Measurements from ENCODE around the gene MBP. TPM values are rescaled to one million over a fixed set of nuclear protein-coding genes. Genes with fewer than 3 reads are reported as not detected.
"Not testable (repeated sequence)": the region's sequence is repeated elsewhere in the genome, so short reads cannot be mapped to it uniquely, and the experiment has no call there.

Gene MBP
- total RNA-seq, 1 experiment from 2014 or later = under 0.01 TPM

DNA sequence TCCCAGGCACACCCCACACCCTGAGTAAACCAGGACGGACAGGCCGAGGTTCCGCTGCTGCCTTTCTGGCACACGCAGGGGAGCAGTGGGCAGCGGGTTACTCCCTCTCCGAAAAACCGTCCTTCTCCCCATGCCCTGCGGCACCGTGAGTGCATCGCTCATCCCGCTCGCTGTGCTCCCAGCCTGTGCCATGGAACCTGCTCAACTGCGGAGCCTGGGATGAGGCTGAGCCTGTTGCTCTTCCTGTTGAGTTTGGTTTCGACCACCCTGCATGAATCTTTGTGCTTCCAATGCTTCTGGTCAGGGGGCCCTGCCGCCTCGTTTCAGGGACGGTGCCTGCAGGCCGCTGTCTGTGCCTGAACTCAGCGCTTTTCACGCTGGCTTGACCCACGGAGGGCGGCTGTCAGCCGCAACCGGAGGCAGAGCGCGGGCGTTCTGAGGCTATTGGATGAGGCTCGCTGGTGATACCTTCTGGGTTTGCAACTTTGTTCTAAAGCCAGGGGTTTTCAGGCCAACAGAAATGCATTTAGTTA is 106.7 kb downstream of the MBP start:
- no peak for DNase-seq (ENCODE audit: low read depth)

GRCh38 chr18:77025123-77025522 is 107.5 kb downstream of the MBP start:
- no peak for DNase-seq (ENCODE audit: low read depth)

- DNase-seq (ENCODE audit: low read depth) = no peak
Measured at GRCh38 chr18:77024476-77024875, 108.1 kb downstream of the MBP start.

DNA sequence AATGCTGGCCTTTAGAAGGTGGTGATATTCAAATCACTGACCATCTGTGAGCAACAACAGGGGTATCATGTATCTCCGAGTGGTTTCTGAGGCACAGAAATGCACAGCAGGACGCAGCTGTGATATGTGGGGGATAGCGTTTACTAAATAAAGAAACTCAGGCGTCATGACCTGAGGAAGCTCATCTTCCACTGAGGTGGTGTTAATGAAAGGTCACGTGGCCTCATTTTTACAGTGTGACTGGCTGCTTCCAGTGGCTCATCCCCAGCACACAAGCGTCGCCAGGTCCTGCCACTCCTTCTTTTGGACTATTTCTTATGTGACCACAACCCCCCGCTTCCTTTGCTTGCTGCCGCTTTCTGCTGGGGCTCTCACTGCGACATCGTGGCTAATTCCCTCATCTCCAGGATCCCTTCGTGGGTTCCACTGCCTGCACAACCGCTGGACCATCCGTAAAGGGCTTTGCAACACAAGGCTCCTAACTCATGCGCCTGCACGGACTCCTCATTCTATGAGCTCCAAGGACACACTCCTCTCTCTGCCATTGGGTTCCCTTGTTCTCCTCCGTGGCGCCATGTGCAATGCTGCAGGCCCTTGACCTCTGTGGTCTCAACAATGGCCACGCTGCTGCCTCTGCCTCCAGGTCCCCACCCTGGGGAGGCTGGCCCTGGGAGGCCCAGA is 109.3 kb downstream of the MBP start:
- DNase-seq (ENCODE audit: low read depth) = peak; percentile 38

- DNase-seq (ENCODE audit: low read depth) = no peak
Measured at GRCh38 chr18:77022556-77022955, 110.0 kb downstream of the MBP start.

- no peak for DNase-seq (ENCODE audit: low read depth)
Measured at GRCh38 chr18:77022116-77022515, 110.5 kb downstream of the MBP start.

GRCh38 chr18:77021478-77021877 is 111.1 kb downstream of the MBP start:
- not testable (repeated sequence) for DNase-seq (ENCODE audit: low read depth)

GRCh38 chr18:77021075-77021474 is 111.5 kb downstream of the MBP start:
- no peak for DNase-seq (ENCODE audit: low read depth)

GRCh38 chr18:77020561-77020960 is 112.0 kb downstream of the MBP start:
- no peak for DNase-seq (ENCODE audit: low read depth)

DNA sequence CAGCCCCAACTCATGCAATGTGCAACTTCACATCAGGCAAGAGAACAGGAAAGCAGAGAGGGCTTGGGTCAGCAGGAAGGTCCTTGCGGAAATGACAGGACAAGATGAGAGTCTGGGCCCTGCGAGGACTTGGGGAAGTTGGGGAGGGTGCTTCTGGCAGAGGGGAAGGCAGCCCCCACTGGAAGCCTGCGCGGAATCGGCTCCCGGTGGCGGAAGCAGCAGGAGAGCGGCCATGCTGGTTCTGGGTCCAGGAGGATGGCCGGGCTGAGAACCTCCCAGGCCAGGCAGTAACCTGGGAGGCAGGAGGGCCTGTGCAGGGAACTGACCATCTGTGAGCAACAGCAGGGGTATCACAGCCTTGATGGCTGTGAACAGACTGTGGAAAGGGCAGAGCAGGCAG is 112.9 kb downstream of the MBP start:
- DNase-seq (ENCODE audit: low read depth) = no peak

DNA sequence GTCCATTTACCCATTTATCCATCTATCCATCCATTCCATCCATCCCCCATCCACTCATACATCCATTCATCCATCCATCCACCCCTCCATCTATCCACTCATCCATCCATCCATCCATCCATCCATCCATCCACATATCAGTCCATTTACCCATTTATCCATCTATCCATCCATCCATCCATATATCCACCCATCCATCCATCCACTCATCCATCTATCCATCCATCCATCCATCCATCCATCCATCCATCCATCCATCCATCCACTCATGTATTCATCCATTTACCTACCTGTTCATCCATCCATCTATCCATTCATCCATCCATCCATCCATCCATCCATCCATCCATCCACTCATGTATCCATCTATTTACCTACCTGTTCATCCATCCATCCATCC is 113.9 kb downstream of the MBP start:
- DNase-seq (ENCODE audit: low read depth) = not testable (repeated sequence)

GRCh38 chr18:77017355-77017754 is 115.2 kb downstream of the MBP start:
- no peak for DNase-seq (ENCODE audit: low read depth)

DNA sequence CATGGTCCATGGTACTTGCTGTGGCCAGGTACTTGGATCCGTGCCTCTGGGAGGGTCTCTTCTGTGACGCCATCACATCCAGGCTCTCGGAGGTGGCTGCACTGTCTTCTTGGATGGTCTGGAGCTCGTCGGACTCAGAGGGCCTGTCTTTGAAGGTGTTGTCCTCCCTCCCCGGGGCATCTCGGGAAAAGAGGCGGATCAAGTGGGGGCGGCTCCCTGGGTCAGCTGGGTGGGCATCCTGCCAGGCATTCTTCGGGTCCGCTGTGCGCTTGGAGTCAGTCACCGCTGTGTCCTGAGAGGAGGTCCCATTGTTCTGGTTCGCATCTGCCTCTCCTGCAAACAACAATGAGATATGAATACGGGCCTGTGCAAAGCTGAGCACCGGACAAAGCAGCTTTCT is 115.6 kb downstream of the MBP start:
- DNase-seq (ENCODE audit: low read depth) = no peak

DNA sequence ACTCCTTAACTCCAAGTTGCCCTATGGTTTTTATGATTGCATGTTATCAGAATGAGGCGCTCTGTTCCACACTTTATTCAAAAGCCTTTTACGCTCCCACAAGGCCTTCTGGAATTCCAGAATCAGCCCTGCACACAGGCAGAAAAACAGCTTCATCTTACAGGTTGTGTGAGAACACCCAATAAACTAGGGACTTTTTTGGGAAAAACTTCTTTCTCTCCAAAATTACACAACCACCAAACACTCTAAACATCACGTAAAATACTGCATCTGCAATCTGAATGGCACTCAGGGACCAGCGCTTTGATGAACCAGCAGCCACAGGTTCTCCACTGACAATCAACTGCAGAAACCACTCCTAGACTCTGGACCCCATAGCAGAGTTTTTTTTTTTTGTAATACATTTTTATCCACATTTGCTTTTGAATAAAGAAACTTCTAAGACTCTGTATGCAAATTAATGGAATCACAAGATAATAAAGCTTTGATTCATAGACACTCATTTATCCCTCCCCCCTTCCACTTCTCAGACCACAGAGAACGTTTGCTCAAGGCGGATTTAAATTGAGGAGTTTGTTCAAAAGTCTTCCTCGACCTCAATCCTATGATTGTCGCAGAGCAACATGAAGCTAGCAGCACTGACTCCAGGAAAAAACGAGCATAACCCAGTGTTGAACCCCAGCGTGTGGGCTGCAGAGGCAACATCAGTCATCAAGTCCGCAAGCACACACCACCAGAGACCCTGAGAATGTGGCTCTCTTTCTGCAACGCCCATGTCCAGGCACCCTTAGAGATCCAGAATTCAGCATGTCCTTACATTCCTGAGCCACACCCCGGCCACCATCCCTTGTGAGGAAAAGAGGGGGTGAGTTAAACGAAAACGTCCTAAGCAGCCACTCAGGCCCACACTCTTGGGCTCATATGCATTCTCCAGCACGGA is 116.5 kb downstream of the MBP start:
- no peak for DNase-seq (ENCODE audit: low read depth)

DNA sequence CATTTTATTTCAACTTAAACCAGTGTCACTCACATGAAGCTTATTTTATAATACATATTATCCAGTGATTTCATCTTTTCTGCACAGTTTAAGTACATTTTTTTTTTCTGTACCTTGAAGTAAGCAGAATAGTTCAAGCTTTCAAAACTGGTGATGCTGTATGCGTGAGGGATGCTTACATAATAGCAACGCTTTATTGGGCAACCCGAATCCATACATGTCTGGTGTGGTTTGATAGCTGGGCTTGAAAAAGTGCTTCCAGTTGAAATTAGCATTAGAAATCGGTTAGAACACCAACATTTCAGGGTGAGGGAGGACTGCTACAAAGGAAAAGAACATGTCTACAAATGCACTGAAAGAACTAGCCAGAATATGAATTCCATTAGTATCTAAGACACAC is 117.4 kb downstream of the MBP start:
- DNase-seq (ENCODE audit: low read depth) = no peak

DNA sequence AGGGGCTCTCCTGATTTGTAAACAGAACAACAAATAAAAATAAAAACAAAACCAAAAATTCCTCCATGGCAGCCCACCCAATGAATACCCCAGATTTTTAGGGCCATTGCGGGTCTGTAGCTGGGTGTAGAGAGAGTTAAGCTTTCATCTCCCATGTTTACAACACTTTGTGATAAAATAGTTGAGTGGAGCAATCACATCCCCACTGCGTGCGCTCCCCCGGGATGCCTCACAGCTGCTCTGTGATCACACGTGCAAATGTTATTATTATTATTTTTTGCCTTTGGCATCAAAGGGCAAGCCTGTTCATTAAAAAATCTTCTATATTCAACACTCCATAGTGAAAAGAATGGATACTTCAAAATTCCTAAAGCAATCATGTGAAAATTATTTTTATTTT is 118.0 kb downstream of the MBP start:
- no peak for DNase-seq (ENCODE audit: low read depth)

DNA sequence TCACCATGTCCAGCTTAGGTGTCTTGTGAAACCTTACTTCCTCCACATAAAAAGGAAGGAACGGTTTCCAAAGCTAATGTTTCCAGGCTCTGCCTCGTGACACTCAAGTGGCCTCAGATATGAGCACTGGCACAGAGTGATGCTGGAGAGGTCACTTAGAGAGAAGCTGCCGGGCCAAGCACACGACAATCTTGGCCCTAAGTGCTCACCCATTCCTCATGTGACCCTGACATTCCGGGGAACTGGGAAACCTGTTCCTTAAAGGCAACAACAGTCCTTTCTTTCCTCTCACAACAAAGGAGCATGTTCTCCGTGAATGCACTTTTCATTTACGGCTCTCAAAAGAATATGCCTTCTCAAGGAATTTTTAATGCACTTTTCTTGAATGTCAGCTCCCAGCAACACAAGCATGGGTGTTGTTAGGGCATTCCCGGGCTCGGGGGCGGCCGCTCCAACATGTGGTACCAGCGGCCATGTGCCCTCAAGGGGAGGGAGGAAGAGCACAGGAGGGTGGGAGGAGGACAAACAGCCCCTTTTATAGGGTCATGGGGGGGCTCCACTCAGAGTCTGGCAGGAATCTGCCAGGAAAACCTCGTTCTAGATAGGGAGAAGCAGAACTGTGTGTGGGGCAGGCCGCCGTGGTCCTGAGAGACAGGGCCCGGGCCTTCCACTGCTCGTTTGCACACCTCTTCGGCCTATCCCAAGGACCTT is 118.6 kb downstream of the MBP start:
- DNase-seq (ENCODE audit: low read depth) = no peak

DNA sequence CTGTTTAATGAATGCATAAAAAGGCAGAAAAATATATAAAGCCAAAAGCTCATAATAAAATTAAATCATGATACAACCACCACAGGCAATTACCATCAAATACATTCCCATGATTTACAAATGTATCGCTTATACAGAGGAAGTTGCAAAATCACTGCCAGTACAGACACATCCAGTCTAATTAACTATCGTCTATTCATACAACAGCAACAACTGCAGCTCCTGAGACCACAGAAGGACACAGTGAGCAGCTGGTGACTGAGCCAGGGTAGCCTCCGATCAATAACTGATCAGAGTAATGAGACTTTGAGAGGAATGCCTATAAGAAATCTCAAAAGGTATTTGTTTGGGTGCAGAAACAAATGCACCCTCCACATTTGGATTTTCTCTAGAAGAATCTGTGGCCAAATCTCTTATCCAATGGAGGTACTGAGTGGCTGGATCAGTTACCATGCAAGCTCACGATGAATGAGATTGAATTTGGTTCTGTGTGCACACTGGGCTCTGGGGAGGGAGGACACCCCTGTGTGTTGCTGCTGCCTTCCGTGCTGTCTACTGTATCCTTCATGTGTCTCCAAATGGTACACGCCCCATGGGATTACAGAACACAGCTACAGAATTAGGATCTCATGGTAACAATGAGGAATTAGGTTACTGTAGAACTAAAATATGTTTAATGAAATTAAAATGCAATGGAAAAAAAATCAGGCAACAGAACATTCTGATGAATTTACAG is 119.6 kb downstream of the MBP start:
- DNase-seq (ENCODE audit: low read depth) = no peak

DNA sequence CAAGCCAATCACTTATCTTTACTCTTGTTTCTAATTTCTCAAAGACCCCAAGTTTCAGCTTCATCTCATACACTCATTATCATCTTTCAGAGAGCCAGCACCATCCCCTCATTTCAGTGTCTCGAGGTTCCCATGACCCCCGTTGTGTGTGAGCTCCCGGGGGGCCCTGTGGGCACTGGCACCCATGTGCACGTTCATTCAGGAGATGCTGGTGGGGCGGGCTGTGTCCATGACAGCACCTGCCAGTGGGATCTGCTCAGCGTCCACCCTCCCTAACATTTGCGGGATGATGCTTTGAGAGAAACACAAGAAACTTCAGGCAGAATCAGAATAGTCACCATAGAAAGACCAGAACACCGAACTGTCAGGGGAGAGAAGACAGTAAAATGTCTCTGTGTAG is 120.5 kb downstream of the MBP start:
- no peak for DNase-seq (ENCODE audit: low read depth)

DNA sequence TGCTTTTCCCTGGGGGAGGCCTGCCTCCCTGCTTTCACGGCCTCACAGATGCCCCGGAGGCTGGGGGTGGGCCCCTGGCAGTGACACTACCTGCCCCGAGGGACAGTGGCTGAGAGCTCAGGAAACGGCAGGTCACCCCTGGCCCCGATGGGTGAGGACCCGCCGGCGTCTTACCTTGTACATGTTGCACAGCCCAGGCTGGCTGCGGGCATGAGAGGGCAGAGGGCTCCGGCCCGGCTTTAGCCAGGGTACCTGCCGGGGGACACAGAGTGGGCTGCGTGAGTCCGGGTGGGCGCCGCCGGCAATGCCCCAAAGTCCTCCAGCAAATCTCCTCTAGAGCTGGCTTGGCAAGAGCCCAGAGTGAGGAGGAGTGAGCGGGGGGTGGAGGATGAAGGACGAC is 122.9 kb downstream of the MBP start:
- DNase-seq (ENCODE audit: low read depth) = no peak

DNA sequence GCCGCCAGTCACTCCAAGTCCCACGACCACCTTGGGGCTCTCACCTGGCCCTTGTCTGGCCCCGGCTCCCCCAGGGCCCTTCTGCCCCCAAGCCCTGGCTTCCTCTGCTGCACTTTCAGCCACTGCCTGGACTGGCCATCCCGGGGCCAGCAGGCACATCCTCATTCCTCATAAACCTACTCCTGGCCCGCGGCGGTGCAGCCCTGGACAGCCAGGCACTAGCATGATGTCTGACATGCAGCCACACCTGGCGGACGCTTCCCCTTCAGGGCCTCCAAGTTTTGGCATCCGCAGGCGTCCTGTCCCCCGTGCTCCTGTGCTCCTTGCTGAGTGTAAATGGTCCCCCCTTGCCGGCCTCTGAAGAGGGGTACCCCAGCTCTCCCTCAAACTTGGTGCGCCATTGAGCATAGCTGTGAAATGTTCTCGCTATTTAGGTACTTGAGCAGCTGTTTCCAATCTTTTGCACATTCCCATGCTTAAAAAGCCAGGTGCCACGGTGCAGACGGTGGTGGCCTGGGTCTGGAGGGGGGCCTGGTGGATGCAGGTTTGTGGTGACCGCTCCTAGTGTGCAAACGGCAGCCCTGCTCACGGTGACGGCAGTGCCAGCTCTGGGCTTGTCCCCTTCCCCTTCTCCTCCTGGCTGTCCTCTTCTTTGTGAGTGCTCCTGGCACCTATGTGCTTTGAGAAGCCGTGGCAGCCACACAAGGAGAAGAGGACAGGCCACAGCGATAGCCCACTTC is 123.8 kb downstream of the MBP start:
- no peak for DNase-seq (ENCODE audit: low read depth)
